GM13977 (cell line): ENCODE data around the gene PHF21A.
"Not testable (repeated sequence)": the region's sequence is repeated elsewhere in the genome, so short reads cannot be mapped to it uniquely, and the experiment has no call there.

Experiments used
- DNase-seq: peaks from one replicate; pipeline ENCODE4 v3.0.0; 2012; ENCODE audit warnings: low spot score
- CTCF ChIP-seq: IDR thresholded peaks from 2 replicates; pipeline ENCODE4 v1.5.1; 2012; ENCODE audit warnings: mild to moderate bottlenecking, control low read depth; ENCODE audit not compliant: insufficient read depth; ENCODE audit errors: extremely low read depth, missing control alignments
- in situ Hi-C: fragments of 300-500 bp; cut with MboI; formaldehyde crosslinking; loops from one replicate; pipeline ENCODE4 v1.12.0; 2022; ENCODE audit warnings: low sequenced_read_pairs, low pct_unique_long_range_greater_than_20kb, mixed read lengths, inconsistent platforms; ENCODE audit not compliant: unreplicated experiment

Gene PHF21A

GRCh38 chr11:45993531-45994001 lies 127.7 kb downstream of the PHF21A start:
- DNase-seq: no peak
- no peak for TF ChIP-seq CTCF
- in situ Hi-C loops: no loop called here

GRCh38 chr11:45988921-45989320 lies 132.3 kb downstream of the PHF21A start:
- in situ Hi-C loops: no loop called here

GRCh38 chr11:45985212-45985611 lies 136.0 kb downstream of the PHF21A start:
- in situ Hi-C loops: no loop called here
- no peak for TF ChIP-seq CTCF
- no peak for DNase-seq

More at GRCh38 chr11:45988921-45989320, 132.3 kb downstream of the PHF21A start:
- no peak for DNase-seq
- TF ChIP-seq CTCF: no peak

- no peak for DNase-seq
- TF ChIP-seq CTCF: no peak
- in situ Hi-C loops: no loop called here
These were observed 137.1 kb downstream of the PHF21A start for GRCh38 chr11:45984192-45984591.

- DNase-seq: no peak
- in situ Hi-C loops: no loop called here
- TF ChIP-seq CTCF: no peak
These were observed 137.8 kb downstream of the PHF21A start for GRCh38 chr11:45983471-45983845.

GRCh38 chr11:45982656-45983470 lies 138.4 kb downstream of the PHF21A start:
- DNase-seq: no peak
- no peak for TF ChIP-seq CTCF
- in situ Hi-C loops: no loop called here

GRCh38 chr11:45981826-45982225 lies 139.4 kb downstream of the PHF21A start:
- DNase-seq, in situ Hi-C loops: not testable (repeated sequence)
